Measurements from ENCODE around the gene TARS1.
"Not testable (repeated sequence)": the region's sequence is repeated elsewhere in the genome, so short reads cannot be mapped to it uniquely, and the experiment has no call there.

The TARS1 gene

DNA sequence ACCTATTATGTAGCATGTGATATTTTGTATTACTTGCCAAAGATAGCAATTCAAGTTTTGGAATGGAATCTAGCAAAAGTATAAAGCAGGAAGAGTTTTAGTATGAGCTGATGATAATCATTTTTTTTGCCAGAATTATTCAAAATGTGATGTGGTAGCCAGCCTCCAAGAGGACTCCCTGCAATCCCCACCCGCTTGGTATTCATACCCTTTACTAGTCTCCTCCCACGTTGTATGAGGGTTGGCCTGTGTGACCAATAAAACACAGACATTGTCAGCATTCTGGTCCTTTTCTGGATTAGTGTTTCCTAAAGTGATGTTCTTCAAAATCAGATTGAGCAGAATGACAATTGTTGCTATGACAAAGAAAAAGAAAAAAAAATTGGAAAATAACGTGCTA lies 63.8 kb downstream of the TARS1 start:
- TF ChIP-seq, protein P1, sequence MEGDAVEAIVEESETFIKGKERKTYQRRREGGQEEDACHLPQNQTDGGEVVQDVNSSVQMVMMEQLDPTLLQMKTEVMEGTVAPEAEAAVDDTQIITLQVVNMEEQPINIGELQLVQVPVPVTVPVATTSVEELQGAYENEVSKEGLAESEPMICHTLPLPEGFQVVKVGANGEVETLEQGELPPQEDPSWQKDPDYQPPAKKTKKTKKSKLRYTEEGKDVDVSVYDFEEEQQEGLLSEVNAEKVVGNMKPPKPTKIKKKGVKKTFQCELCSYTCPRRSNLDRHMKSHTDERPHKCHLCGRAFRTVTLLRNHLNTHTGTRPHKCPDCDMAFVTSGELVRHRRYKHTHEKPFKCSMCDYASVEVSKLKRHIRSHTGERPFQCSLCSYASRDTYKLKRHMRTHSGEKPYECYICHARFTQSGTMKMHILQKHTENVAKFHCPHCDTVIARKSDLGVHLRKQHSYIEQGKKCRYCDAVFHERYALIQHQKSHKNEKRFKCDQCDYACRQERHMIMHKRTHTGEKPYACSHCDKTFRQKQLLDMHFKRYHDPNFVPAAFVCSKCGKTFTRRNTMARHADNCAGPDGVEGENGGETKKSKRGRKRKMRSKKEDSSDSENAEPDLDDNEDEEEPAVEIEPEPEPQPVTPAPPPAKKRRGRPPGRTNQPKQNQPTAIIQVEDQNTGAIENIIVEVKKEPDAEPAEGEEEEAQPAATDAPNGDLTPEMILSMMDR (conservative IDR thresholded peaks at IDR 0.05): no peak
- H3K27ac ChIP-seq: no peak overlapping the region

DNA sequence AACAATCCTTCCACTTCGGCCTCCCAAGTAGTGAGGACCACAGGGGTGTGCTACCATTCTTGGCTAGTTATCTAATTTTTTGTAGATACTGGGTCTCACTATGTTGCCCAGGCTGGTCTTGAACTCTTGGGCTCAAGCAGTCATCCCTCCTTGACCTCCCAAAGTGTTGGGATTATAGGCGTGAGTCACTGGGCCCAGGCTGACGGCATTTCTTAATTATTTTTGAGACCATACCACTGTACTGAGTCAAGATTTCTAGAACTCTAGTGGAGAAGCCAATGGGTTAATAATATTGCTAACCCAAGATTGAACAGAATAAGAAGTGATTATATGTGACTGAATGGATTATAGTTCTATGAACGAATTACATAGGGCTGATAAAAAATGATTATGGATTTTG lies 66.7 kb downstream of the TARS1 start:
- no peak overlapping the region for H3K27ac ChIP-seq
- TF ChIP-seq, protein P1 (conservative IDR thresholded peaks at IDR 0.05): no peak

DNA sequence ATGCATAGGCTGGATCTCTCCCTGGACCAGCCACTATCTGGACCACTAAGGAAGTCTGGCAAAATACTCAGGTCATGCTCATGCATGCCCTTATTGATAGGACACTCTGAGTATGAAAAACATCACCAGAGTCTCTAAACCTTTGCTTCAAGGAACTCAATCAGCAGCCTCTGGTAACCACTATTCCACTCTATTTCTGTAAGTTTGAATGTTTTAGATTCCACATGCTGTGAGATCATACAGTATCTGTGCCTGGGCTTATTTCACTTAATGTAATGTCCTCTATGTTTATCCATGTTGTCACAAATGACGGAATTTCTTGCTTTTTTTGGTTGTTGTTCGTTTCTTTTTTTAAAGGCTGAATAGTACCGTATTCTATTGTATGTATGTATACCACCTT lies 68.3 kb downstream of the TARS1 start:
- no peak overlapping the region for H3K27ac ChIP-seq
- TF ChIP-seq, protein P1 (conservative IDR thresholded peaks at IDR 0.05): no peak

DNA sequence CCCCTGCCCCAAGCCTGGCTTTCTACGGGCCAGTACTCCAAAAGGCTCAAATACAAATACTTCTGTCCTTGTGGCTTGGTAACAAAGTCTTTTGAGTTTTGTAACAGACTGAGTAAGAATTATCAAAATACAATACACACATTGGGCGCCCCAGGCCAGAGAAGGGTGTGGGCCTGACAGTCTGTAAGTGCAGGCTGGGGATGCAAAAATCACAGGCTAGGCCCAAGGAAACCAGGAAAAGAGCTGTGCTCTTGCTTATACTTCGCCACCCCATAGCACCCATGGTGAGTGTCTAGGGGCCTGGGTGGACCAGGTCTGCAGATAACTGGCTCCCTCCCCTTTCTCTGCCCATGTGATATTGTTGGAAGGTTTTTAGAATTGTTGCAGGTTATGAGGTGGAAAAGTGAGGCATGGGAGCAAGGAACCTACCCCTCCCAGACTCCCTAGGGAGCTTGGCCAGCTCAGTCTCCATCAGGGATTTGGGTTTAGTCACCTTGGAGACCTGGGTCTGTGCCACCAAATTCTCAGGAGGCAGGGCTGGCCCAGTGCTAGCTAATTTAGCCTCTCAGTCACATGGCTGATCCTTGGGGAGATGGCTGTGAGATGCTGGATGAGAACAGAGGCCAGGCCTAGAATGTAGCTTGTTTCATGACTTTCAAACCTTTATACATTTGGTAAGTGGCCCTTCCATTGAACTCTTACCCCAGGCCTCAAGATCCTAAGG lies 72.9 kb downstream of the TARS1 start:
- TF ChIP-seq, protein P1 (conservative IDR thresholded peaks at IDR 0.05): no peak

DNA sequence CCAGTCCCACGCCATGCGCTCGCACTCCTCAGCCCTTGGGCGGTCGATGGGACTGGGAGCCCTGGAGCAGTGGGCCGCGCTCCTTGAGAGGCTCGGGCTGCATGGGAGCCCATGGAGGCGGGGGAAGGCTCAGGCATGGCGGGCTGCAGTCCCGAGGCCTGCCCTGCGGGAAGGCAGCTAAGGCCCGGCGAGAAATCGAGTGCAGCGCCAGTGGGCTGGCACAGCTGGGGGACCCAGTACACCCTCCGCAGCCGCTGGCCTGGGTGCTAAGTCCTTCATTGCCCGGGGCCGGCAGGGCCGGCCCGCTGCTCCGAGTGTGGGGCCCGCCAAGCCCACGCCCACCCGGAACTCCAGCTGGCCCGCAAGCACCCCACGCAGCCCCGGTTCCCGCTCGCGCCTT lies 74.6 kb downstream of the TARS1 start:
- not testable (repeated sequence) for H3K27ac ChIP-seq

More for the DNA sequence above, 72.9 kb downstream of the TARS1 start:
- no peak overlapping the region for H3K27ac ChIP-seq

DNA sequence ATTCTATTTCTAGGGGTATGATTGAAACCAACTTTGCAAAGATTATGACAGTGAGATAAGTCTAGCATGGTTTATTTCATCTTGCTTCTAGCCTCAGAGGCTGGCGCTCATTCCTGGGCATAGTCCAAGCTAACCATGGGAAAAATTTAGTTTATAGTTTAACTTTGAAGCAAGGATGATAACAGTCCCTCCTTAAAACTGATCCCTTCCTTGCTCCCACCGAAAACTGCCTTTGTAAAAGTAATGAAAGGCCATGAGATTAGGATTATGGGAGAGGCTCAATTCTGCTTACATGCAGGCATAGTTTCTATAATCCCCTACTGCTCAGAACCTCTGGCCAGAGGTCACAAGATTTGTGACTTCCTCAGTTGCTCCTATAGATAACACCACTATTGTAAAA lies 75.7 kb downstream of the TARS1 start:
- TF ChIP-seq, protein P1 (conservative IDR thresholded peaks at IDR 0.05): no peak
- H3K27ac ChIP-seq: no peak overlapping the region
